SH-SY5Y (cell line): Measurements from ENCODE around the gene MAPK14.

Experiments used
- GATA2 ChIP-seq: IDR thresholded peaks from 2 replicates; pipeline ENCODE4 v1.6.1; 2011; ENCODE audit warnings: mild to moderate bottlenecking, low read depth, low read length
- GATA3 ChIP-seq: IDR thresholded peaks from 2 replicates; pipeline ENCODE4 v1.6.1; 2011; ENCODE audit warnings: low read depth, mild to moderate bottlenecking, low read length, moderate library complexity

The MAPK14 gene

GRCh38 chr6:36027501-36028087 lies at the start of gene MAPK14:
Gene MAPK14 (plus strand): TSS chr6:36027808. CDS start chr6:36028158, 350 bp downstream.
- TF ChIP-seq GATA3 (no peak), GATA2 (peak; percentile 9; the same call in 1 of the 2 replicates)

GRCh38 chr6:35980991-35981645 lies 46.5 kb upstream of the MAPK14 start:
- TF ChIP-seq GATA3, result no peak
- TF ChIP-seq GATA2, result no peak

- no peak for TF ChIP-seq GATA2
- no peak for TF ChIP-seq GATA3
Measured at GRCh38 chr6:35984701-35985100, 42.9 kb upstream of the MAPK14 start.

GRCh38 chr6:35993150-35993549 lies 34.5 kb upstream of the MAPK14 start:
- TF ChIP-seq GATA3, result no peak
- no peak for TF ChIP-seq GATA2

GRCh38 chr6:36000451-36000850 lies 27.2 kb upstream of the MAPK14 start:
- TF ChIP-seq GATA3 (no peak), GATA2 (no peak)

GRCh38 chr6:36015666-36016065 lies 11.9 kb upstream of the MAPK14 start:
- TF ChIP-seq GATA2 (no peak), GATA3 (no peak)

- TF ChIP-seq GATA3 (no peak), GATA2 (no peak)
Measured at GRCh38 chr6:36018339-36018738, 9.3 kb upstream of the MAPK14 start.

GRCh38 chr6:36019167-36019566 lies 8.4 kb upstream of the MAPK14 start:
- TF ChIP-seq GATA3, result no peak
- TF ChIP-seq GATA2, result no peak

- no peak for TF ChIP-seq GATA2
- no peak for TF ChIP-seq GATA3
Measured at GRCh38 chr6:36020154-36020553, 7.5 kb upstream of the MAPK14 start.

- TF ChIP-seq GATA3, result no peak
- no peak for TF ChIP-seq GATA2
Measured at GRCh38 chr6:36023996-36024795, 3.4 kb upstream of the MAPK14 start, which contains the start of gene SLC26A8. Gene SLC26A8 (minus strand): TSS chr6:36024641. CDS start chr6:36019707, 4,934 bp downstream.

GRCh38 chr6:36025260-36025931 lies 2.2 kb upstream of the MAPK14 start:
- TF ChIP-seq GATA3 (no peak), GATA2 (no peak)

- no peak for TF ChIP-seq GATA3
- TF ChIP-seq GATA2, result no peak
Measured at GRCh38 chr6:36025932-36026327, 1.7 kb upstream of the MAPK14 start.

GRCh38 chr6:36028088-36028876 lies 674 bp downstream of the MAPK14 start:
- TF ChIP-seq GATA2 (no peak), GATA3 (no peak)
